GM12878 (cell line): ENCODE results near the gene ENDOD1. TPM values are rescaled to one million over a fixed set of nuclear protein-coding genes. Genes with fewer than 3 reads are reported as not detected.
"Not testable (repeated sequence)": the region's sequence is repeated elsewhere in the genome, so short reads cannot be mapped to it uniquely, and the experiment has no call there.

Source experiments
- ATAC-seq: fragments of 200-7000 bp; cut with Tn5 transposase; 3 replicates; pipeline ENCODE4 v1.9.1; 2020; ENCODE audit warnings: mild to moderate bottlenecking, moderate library complexity
- BruUV-seq: library from RNA; stranded (reverse); fragments of 400-500 nt; replicated peaks from 2 replicates; lab custom pipeline; 2021; lab: Mats Ljungman, UMichigan
- CTCF ChIA-PET: fragments of 300-600 bp; sonication (Branson Sonifier 250); formaldehyde crosslinking; extraction: SDS; loops from one replicate; lab custom pipeline; 2021; ENCODE audit warnings: inconsistent platforms; lab: Yijun Ruan, JAX
- POLR2A ChIA-PET: fragments of 350-600 bp; formaldehyde crosslinking; extraction: SDS; loops from one replicate; lab custom pipeline; 2021; ENCODE audit warnings: inconsistent platforms; lab: Charles Lee
- RAD21 ChIA-PET: fragments of 300-600 bp; sonication (Branson Sonifier 250); formaldehyde crosslinking; loops from one replicate; lab custom pipeline; 2023; ENCODE audit warnings: antibody characterized with exemption; ENCODE audit not compliant: unreplicated experiment; lab: Charles Lee
- SMC1A ChIA-PET: fragments of 300-600 bp; sonication (Branson Sonifier 250); formaldehyde crosslinking; loops from one replicate; lab custom pipeline; 2023; ENCODE audit not compliant: unreplicated experiment, uncharacterized antibody; lab: Charles Lee
- DNase-seq: peaks from one replicate; pipeline ENCODE4 v3.0.0-alpha.2; 2011; ENCODE audit warnings: low read depth, low spot score
- FAIRE-seq: peaks from 3 replicates; lab custom pipeline; 2011; peaks lifted over from hg19 to GRCh38; lab: Jason Lieb, UNC
- H2AFZ ChIP-seq: 2 replicates; pipeline ENCODE4 v1.6.0; 2011; ENCODE audit warnings: low read depth, low read length, control low read depth; ENCODE audit not compliant: control insufficient read depth
- H3K27ac ChIP-seq: 2 replicates; pipeline ENCODE4 v1.5.1; 2011; ENCODE audit warnings: control low read depth; ENCODE audit not compliant: control insufficient read depth, insufficient read depth
- H3K27me3 ChIP-seq, 2 experiments: replicated peaks in 1 of 2; 2 replicates each; pipeline versions ENCODE4 v1.6.0 to v1.6.1; 2011; ENCODE audit warnings: low read length in 1 of 2; ENCODE audit not compliant: control insufficient read depth in 2 of 2, insufficient read depth in 2 of 2
- H3K36me3 ChIP-seq, 2 experiments: 2 replicates each; pipeline ENCODE4 v1.5.1; 2011; ENCODE audit warnings: low read length in 1 of 2; ENCODE audit not compliant: control insufficient read depth in 2 of 2, insufficient read depth in 2 of 2
- H3K4me1 ChIP-seq: 2 replicates; pipeline ENCODE4 v1.6.1; 2011; ENCODE audit warnings: mild to moderate bottlenecking, low read length, moderate library complexity, mixed read lengths; ENCODE audit not compliant: control insufficient read depth, insufficient read depth
- H3K4me2 ChIP-seq: 2 replicates; pipeline ENCODE4 v1.6.0; 2011; ENCODE audit warnings: control low read depth; ENCODE audit not compliant: control insufficient read depth, insufficient read depth
- H3K4me3 ChIP-seq: fragments of 200-600 bp; sonication (generic); 2 replicates; pipeline ENCODE4 v1.5.1; 2016
- H3K79me2 ChIP-seq: 2 replicates; pipeline ENCODE4 v1.6.0; 2011; ENCODE audit warnings: low read length; ENCODE audit not compliant: control insufficient read depth, insufficient read depth
- H3K9ac ChIP-seq: 2 replicates; pipeline ENCODE4 v1.8.0; 2011; ENCODE audit warnings: low read length, control low read depth, mixed read lengths; ENCODE audit not compliant: control insufficient read depth, insufficient read depth
- H3K9me3 ChIP-seq: replicated peaks from 3 replicates; pipeline ENCODE4 v1.5.1; 2011; ENCODE audit warnings: mild to moderate bottlenecking, low read length; ENCODE audit not compliant: control insufficient read depth, insufficient read depth
- H4K20me1 ChIP-seq: 2 replicates; pipeline ENCODE4 v1.6.0; 2011; ENCODE audit not compliant: control insufficient read depth, insufficient read depth
- CBX5 ChIP-seq: sonication (generic); IDR thresholded peaks from 2 replicates; pipeline ENCODE4 v1.6.1; 2016; ENCODE audit warnings: low read depth, moderate library complexity, mild to moderate bottlenecking, inconsistent platforms
- E4F1 ChIP-seq: fragments of 450-650 bp; IDR thresholded peaks from 2 replicates; pipeline ENCODE4 v1.6.1; 2018; ENCODE audit warnings: borderline replicate concordance, mild to moderate bottlenecking; ENCODE audit not compliant: partially characterized antibody
- HDAC6 ChIP-seq: fragments of 200-600 bp; sonication (generic); IDR thresholded peaks from one replicate; pipeline ENCODE4 v1.8.0; 2017; ENCODE audit warnings: antibody characterized with exemption; ENCODE audit not compliant: unreplicated experiment
- MEF2A ChIP-seq: IDR thresholded peaks from 2 replicates; pipeline ENCODE4 v1.6.1; 2011; ENCODE audit warnings: low read depth, mild to moderate bottlenecking, low read length, moderate library complexity; ENCODE audit not compliant: insufficient read depth
- MEF2B ChIP-seq: fragments of 450-650 bp; IDR thresholded peaks from 2 replicates; pipeline ENCODE4 v1.6.1; 2018; ENCODE audit warnings: mild to moderate bottlenecking, moderate library complexity; ENCODE audit not compliant: partially characterized antibody, poor library complexity, severe bottlenecking
- MYB ChIP-seq: fragments of 150-350 bp; IDR thresholded peaks from 2 replicates; pipeline ENCODE4 v1.6.1; 2014; ENCODE audit warnings: mild to moderate bottlenecking, low read depth, low read length, borderline replicate concordance
- NBN ChIP-seq: fragments of 450-650 bp; IDR thresholded peaks from 2 replicates; pipeline ENCODE4 v1.6.1; 2016
- RELB ChIP-seq: fragments of 450-650 bp; IDR thresholded peaks from 2 replicates; pipeline ENCODE4 v1.6.1; 2017; ENCODE audit warnings: low read depth, mild to moderate bottlenecking, moderate library complexity
- RUNX3 ChIP-seq: IDR thresholded peaks from 2 replicates; pipeline ENCODE4 v1.6.1; 2012; ENCODE audit warnings: low read length, inconsistent platforms
- TCF3 ChIP-seq: IDR thresholded peaks from 2 replicates; pipeline ENCODE4 v1.6.1; 2012; ENCODE audit warnings: low read depth, mild to moderate bottlenecking, low read length, borderline replicate concordance; ENCODE audit not compliant: insufficient read depth
- WRNIP1 ChIP-seq: IDR thresholded peaks from 2 replicates; pipeline ENCODE4 v1.6.1; 2011; ENCODE audit warnings: low read depth, low read length, improper control_type of control experiment, borderline replicate concordance
- WGBS: methylation state at CpG from one replicate; pipeline ENCODE4 v1.1.6; 2016; ENCODE audit warnings: low lambda C conversion rate; ENCODE audit not compliant: insufficient replicate concordance, insufficient coverage; ENCODE audit errors: missing lambda C conversion rate; 5-methylcytosine and 5-hydroxymethylcytosine counted together
- in situ Hi-C: fragments of 300-500 bp; cut with MboI; formaldehyde crosslinking; loops from 9 replicates; pipeline ENCODE4 v1.14.3; 2018; ENCODE audit warnings: mixed read lengths
- intact Hi-C: fragments of 100-400 bp; cut with micrococcal nuclease; formaldehyde crosslinking; loops from one replicate; pipeline ENCODE4 v1.14.2; 2022; ENCODE audit not compliant: unreplicated experiment
- polyA plus RNA-seq, 11 experiments: library from polyadenylated mRNA; depleted of rRNA in 4 of 11; unstranded in 6 of 11; stranded (reverse) in 5 of 11; fragments of >200 nt; fragmentation: Nextera tagmentation in 4 of 11; fragmentation: Illumina TruSeq in 1 of 11; extraction: Ambion mirVana in 4 of 11; extraction: Trizol in 1 of 11; gene quantifications; 1 replicate in 1 of 11; 2 replicates in 10 of 11; pipeline versions ENCODE4 v1.2.1 to v1.2.3, GENCODE V29; 2011 to 2016; ENCODE audit warnings: inconsistent platforms in 2 of 11, missing spikeins in 2 of 11, low read depth in 1 of 11
- total RNA-seq, 4 experiments: library from RNA; depleted of rRNA in 3 of 4; stranded (reverse); fragments of >200 nt in 3 of 4; fragmentation: Illumina TruSeq in 1 of 4; extraction: Trizol in 1 of 4; gene quantifications; 2 replicates each; pipeline versions ENCODE4 v1.2.1 to v1.2.3, GENCODE V29; 2013 to 2021
- TF ChIP-seq, protein P1 (sequence below): IDR thresholded peaks from 2 replicates; pipeline ENCODE4 v1.6.1; 2012; ENCODE audit warnings: low read depth, low read length, improper control_type of control experiment

ENDOD1 gene
- total and polyA plus RNA-seq, 10 of the 15 experiments (the other 5 are each of a cell fraction or from before 2014, with no cell fraction given) = 6.0 to 30.0 (median 12.1) TPM

DNA sequence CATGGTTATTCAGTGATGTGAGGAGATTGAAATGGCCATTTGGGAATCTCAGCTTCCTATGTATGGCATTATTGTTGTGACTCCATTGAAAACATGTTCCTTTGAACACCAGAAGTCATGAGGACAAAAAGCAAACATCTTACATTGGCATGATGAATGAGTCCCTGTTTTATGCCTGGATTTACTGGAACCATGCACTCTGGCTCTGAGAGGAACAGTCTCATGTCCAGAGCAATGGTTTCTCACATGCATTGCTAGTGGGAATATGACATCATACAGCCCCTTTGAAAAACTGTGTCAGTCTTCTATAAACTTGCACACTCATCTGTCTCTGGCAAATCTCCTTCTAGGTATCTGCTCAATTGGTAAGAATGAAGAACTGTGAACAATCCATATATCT, 43.8 kb upstream of the ENDOD1 start:
- no peak overlapping the region for H3K4me2 ChIP-seq
- DNase-seq (no peak), FAIRE-seq (no peak), ATAC-seq (no peak)
- H2AFZ ChIP-seq = no peak overlapping the region
- ChIA-PET CTCF (interaction anchor here (0.8 kb wide), 1 partner anchor 15 kb away, joined by 3 read pairs; no protein-coding TSS in a partner anchor), SMC1A (interaction anchor here (1.3 kb wide), 1 partner anchor 10 kb away, joined by 3 read pairs; no protein-coding TSS in a partner anchor), POLR2A (no interaction called here), RAD21 (no interaction called here)
- no peaks in the 10 kb centered on the region for H4K20me1 ChIP-seq
- no peak for TF ChIP-seq RELB
- no peak for TF ChIP-seq RUNX3
- no peak for TF ChIP-seq MEF2A
- TF ChIP-seq WRNIP1 = no peak
- no peak for TF ChIP-seq MEF2B
- TF ChIP-seq NBN = no peak
- TF ChIP-seq HDAC6 = no peak
- TF ChIP-seq, protein P1, sequence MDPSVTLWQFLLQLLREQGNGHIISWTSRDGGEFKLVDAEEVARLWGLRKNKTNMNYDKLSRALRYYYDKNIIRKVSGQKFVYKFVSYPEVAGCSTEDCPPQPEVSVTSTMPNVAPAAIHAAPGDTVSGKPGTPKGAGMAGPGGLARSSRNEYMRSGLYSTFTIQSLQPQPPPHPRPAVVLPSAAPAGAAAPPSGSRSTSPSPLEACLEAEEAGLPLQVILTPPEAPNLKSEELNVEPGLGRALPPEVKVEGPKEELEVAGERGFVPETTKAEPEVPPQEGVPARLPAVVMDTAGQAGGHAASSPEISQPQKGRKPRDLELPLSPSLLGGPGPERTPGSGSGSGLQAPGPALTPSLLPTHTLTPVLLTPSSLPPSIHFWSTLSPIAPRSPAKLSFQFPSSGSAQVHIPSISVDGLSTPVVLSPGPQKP = no peak
- no peak for TF ChIP-seq E4F1
- no peak for TF ChIP-seq CBX5
- TF ChIP-seq MYB = no peak
- no peak for TF ChIP-seq TCF3
- intact Hi-C loops = no loop called here
- in situ Hi-C loops = no loop called here
- H3K9me3 ChIP-seq = no peaks in the 10 kb centered on the region
- no TSS peak for BruUV-seq
- H3K79me2 ChIP-seq = no peaks in the 10 kb centered on the region
- H3K4me3 ChIP-seq = no peak overlapping the region
- no peaks in the 10 kb centered on the region for H3K4me1 ChIP-seq
- no peak overlapping the region for H3K27ac ChIP-seq
- H3K36me3 ChIP-seq = no peaks in the 10 kb centered on the region
- H3K27me3 ChIP-seq = peaks cover 0 to 3% of the 10 kb centered on the region in 2 experiments; a peak in 3 of 4 replicates
- H3K9ac ChIP-seq = no peak overlapping the region

GRCh38 chr11:95049122-95049521, 40.5 kb upstream of the ENDOD1 start, which contains the start of gene KDM4F:
Gene KDM4F, plus strand, starts transcription at chr11:95049422.
- intact Hi-C loops, DNase-seq, BruUV-seq, H3K4me2 ChIP-seq, H3K27me3 ChIP-seq, H2AFZ ChIP-seq, H3K27ac ChIP-seq, H3K79me2 ChIP-seq, ATAC-seq, in situ Hi-C loops, POLR2A ChIA-PET, H3K9ac ChIP-seq, CTCF ChIA-PET, RAD21 ChIA-PET, H3K36me3 ChIP-seq, H3K9me3 ChIP-seq, FAIRE-seq, SMC1A ChIA-PET, H3K4me3 ChIP-seq, H4K20me1 ChIP-seq, H3K4me1 ChIP-seq: not testable (repeated sequence)
- 28% methylated on average over 3 of the region's 3 CpGs for WGBS
